SIG-M5 treated with dmso at 0.1 percent for 504 hours (cell line): ENCODE results near the gene ABHD10.
"Not testable (repeated sequence)": the region's sequence is repeated elsewhere in the genome, so short reads cannot be mapped to it uniquely, and the experiment has no call there.

Experiments
- DNase-seq: peaks from one replicate; lab custom pipeline; 2025; ENCODE audit not compliant: unreplicated experiment; lab: John Stamatoyannopoulos, UW

The ABHD10 gene

GRCh38 chr3:112027826-112028225, 49.0 kb downstream of the ABHD10 start:
- no peak for DNase-seq

GRCh38 chr3:112030901-112031300, 52.1 kb downstream of the ABHD10 start:
- no peak for DNase-seq

- DNase-seq = no peak
These were observed 53.4 kb downstream of the ABHD10 start for GRCh38 chr3:112032098-112032731.

GRCh38 chr3:112034436-112034835, 55.6 kb downstream of the ABHD10 start, which contains the start of gene TMPRSS7:
Gene TMPRSS7, plus strand, starts transcription at chr3:112034736. Its CDS starts 110 bp downstream, at chr3:112034846.
- no peak for DNase-seq

- no peak for DNase-seq
These were observed 56.4 kb downstream of the ABHD10 start for GRCh38 chr3:112035241-112035640.

- DNase-seq = not testable (repeated sequence)
These were observed 58.4 kb downstream of the ABHD10 start for GRCh38 chr3:112037194-112037593.

GRCh38 chr3:112038863-112039262, 60.0 kb downstream of the ABHD10 start:
- DNase-seq = no peak

GRCh38 chr3:112041321-112041720, 62.5 kb downstream of the ABHD10 start:
- DNase-seq = no peak

GRCh38 chr3:112042842-112043280, 64.0 kb downstream of the ABHD10 start:
- no peak for DNase-seq
